Measurements from ENCODE around the gene CHADL. TPM values are rescaled to one million over a fixed set of nuclear protein-coding genes. Genes with fewer than 3 reads are reported as not detected.

The CHADL gene
- total and polyA plus RNA-seq, 2 of the 4 experiments (the other 2 are of a cell fraction) = 0.18 to 0.53 TPM

DNA sequence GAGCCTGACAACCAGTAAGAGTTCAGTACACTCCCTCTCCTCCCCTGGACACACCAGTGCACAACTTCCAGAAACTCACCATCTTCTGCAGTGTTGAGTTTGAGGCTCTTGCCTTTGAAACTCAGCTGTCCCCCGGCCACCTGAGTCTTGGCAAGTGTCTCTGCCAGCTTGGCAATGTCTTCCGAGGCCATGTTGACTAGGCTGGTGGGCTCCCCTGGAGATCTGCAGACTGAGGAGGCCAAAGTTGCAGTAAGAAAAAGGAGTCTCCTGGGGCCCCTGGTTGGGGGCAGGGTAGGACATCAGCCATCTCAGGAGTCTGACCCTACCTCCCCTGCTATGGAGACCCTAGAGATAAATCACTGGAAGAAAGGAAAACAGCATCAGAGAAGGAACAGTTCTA lies 40.1 kb upstream of the CHADL start:
- ChIA-PET CTCF (no interaction called here), POLR2A (ENCODE audit: unreplicated experiment) (no interaction called here)
- ATAC-seq (ENCODE audit: low read depth) = no peak
- Histone ChIP-seq H2AK9ac (replicated peaks; ENCODE audit: low read depth, low read length, poor library complexity) (peak overlapping the region; percentile 58), H3K9me3 (ENCODE audit: control insufficient read depth, insufficient read depth, low read length) (no peaks in the 10 kb centered on the region), H3K4me3 (ENCODE audit: insufficient read depth, low read depth, low read length) (no peak overlapping the region), H3K4ac (ENCODE audit: low read depth, low read length) (no peak overlapping the region), H3K4me1 (ENCODE audit: control insufficient read depth, insufficient read depth, low read length) (peaks cover 5% of the 10 kb centered on the region; the same call in 1 of the 2 replicates), H2BK15ac (ENCODE audit: low read depth, low read length) (no peak overlapping the region), H3K36me3 (ENCODE audit: control insufficient read depth, insufficient read depth, low read length) (peaks cover 58% of the 10 kb centered on the region), H3K56ac (ENCODE audit: extremely low read depth, insufficient read depth, low read length) (no peak overlapping the region), H3K4me2 (ENCODE audit: low read depth, low read length) (no peak overlapping the region), H3K27ac (ENCODE audit: insufficient read depth, low read length) (no peak overlapping the region), H4K5ac (ENCODE audit: low read depth, low read length) (no peak overlapping the region), H3K9me1 (ENCODE audit: insufficient read depth, low read length) (peaks cover 17% of the 10 kb centered on the region), H2AK5ac (ENCODE audit: low read depth, low read length) (peak overlapping the region; percentile 39; the same call in 1 of the 2 replicates), H3K27me3 (ENCODE audit: control insufficient read depth, insufficient read depth, low read length) (no peaks in the 10 kb centered on the region), H2BK5ac (ENCODE audit: low read depth, low read length, poor library complexity, severe bottlenecking) (peak overlapping the region; percentile 31), H4K8ac (ENCODE audit: low read depth in 2 of 2, low read length in 2 of 2) (peak overlapping the region in 1 of 2 experiments; percentile 13; a peak in 1 of 4 replicates), H2AFZ (replicated peaks; ENCODE audit: low read length, poor library complexity) (no peak overlapping the region), H3K23ac (ENCODE audit: low read depth, low read length) (peak overlapping the region; percentile 24; the same call in 1 of the 2 replicates), H4K20me1 (ENCODE audit: insufficient read depth, low read length) (peaks cover 22% of the 10 kb centered on the region; the same call in 1 of the 2 replicates), H2BK20ac (ENCODE audit: low read depth, low read length) (no peak overlapping the region), H4K91ac (ENCODE audit: insufficient read depth, low read depth, low read length) (no peak overlapping the region), H3K14ac (replicated peaks; ENCODE audit: low read depth, low read length) (peak overlapping the region; percentile 45; the same call in 1 of the 2 replicates), H3K18ac (ENCODE audit: low read depth, low read length) (no peak overlapping the region), H3K79me1 (ENCODE audit: low read depth in 1 of 2, low read length in 2 of 2) (peaks cover 47 to 59% of the 10 kb centered on the region in 2 experiments), H3K9ac (ENCODE audit: low read depth, low read length) (no peak overlapping the region), H2BK120ac (ENCODE audit: low read depth, low read length) (no peak overlapping the region; the same call in 1 of the 2 replicates)
- intact Hi-C loops (cut with micrococcal nuclease) = no loop called here
- DNase-seq = no peak
- TF ChIP-seq FOS (IDR thresholded peaks at IDR 0.05; ENCODE audit: low read depth, low read length) = no peak
- in situ Hi-C loops (cut with MboI; ENCODE audit: low sequenced_read_pairs) = no loop called here
- dilution Hi-C loops (cut with HindIII; ENCODE audit: low sequenced_read_pairs, unreplicated experiment) = no loop called here
- BruUV-seq (replicated peaks) = no TSS peak
- WGBS, 2 experiments (ENCODE audit: extremely low coverage in 2 of 2, insufficient read length in 1 of 2) = 100% methylated on average over 1 of the region's 2 CpGs; no CpG with 5 or more reads in 1 of the 2 experiments

All from IMR-90 (cell line).